ENCODE measurements around the gene AP2A2.

GRCh38 chr11:933142-933851 is 7.6 kb downstream of the AP2A2 start:
- no peak for TF ChIP-seq CTCF (IDR thresholded peaks at IDR 0.05)
- no peak for TF ChIP-seq POLR2A (IDR thresholded peaks at IDR 0.05; ENCODE audit: low read depth)
